Liver (tissue), 9 donors: Measurements from ENCODE around the gene SMG5. TPM values are rescaled to one million over a fixed set of nuclear protein-coding genes. Genes with fewer than 3 reads are reported as not detected.

Experiments
- DNase-seq: peaks from one replicate; pipeline ENCODE4 v3.0.0-alpha.2; 2017; ENCODE audit warnings: low spot score
- H3K27ac ChIP-seq, 2 donors: one replicate each; pipeline ENCODE4 v1.7.0; 2013; ENCODE audit warnings: inconsistent platforms in 2 of 2, low read length in 2 of 2, control low read depth in 1 of 2, low read depth in 1 of 2, mild to moderate bottlenecking in 1 of 2
- H3K27me3 ChIP-seq, 4 donors: one replicate each; pipeline versions ENCODE4 v1.6.1 to v1.7.0; 2013; ENCODE audit warnings: low read length in 3 of 4, inconsistent platforms in 1 of 4, mild to moderate bottlenecking in 1 of 4, moderate library complexity in 1 of 4; ENCODE audit not compliant: control insufficient read depth in 4 of 4, insufficient read depth in 4 of 4
- H3K36me3 ChIP-seq, 4 donors: one replicate each; pipeline versions ENCODE4 v1.6.1 to v1.7.0; 2013; ENCODE audit warnings: low read length in 3 of 4, mild to moderate bottlenecking in 3 of 4, low read depth in 1 of 4, moderate library complexity in 1 of 4; ENCODE audit not compliant: control insufficient read depth in 4 of 4, insufficient read depth in 3 of 4
- H3K4me1 ChIP-seq, 4 donors: one replicate each; pipeline versions ENCODE4 v1.6.1 to v1.7.0; 2013; ENCODE audit warnings: low read length in 3 of 4, mild to moderate bottlenecking in 3 of 4, moderate library complexity in 1 of 4; ENCODE audit not compliant: control insufficient read depth in 4 of 4, insufficient read depth in 4 of 4
- H3K4me3 ChIP-seq, 3 donors: one replicate each; pipeline versions ENCODE4 v1.6.1 to v1.7.0; 2013; ENCODE audit warnings: low read length in 3 of 3, control low read depth in 1 of 3, low read depth in 1 of 3, mild to moderate bottlenecking in 1 of 3
- H3K9ac ChIP-seq, 2 donors: one replicate each; pipeline ENCODE4 v1.7.0; 2013; ENCODE audit warnings: low read length in 2 of 2, mild to moderate bottlenecking in 2 of 2, moderate library complexity in 2 of 2, control low read depth in 1 of 2, low read depth in 1 of 2
- H3K9me3 ChIP-seq, 4 donors: one replicate each; pipeline versions ENCODE4 v1.6.1 to v1.7.0; 2013; ENCODE audit warnings: low read length in 3 of 4; ENCODE audit not compliant: control insufficient read depth in 4 of 4
- ATF3 ChIP-seq: IDR thresholded peaks from 2 replicates; pipeline ENCODE4 v1.6.1; 2016; ENCODE audit warnings: antibody characterized with exemption
- CTCF ChIP-seq: fragments of 150-350 bp; IDR thresholded peaks from 2 replicates; pipeline ENCODE4 v1.5.1; 2017; ENCODE audit warnings: improper control_type of control experiment, low read depth, low read length; ENCODE audit not compliant: missing input control
- EGR1 ChIP-seq, 2 donors: IDR thresholded peaks; 2 replicates each; pipeline ENCODE4 v1.6.1; 2016 to 2018; ENCODE audit warnings: antibody characterized with exemption in 2 of 2, low read depth in 2 of 2
- FOXA1 ChIP-seq: IDR thresholded peaks from 2 replicates; pipeline ENCODE4 v1.6.1; 2016; ENCODE audit warnings: antibody characterized with exemption
- GABPA ChIP-seq, 2 donors: IDR thresholded peaks in 1 of 2; conservative IDR thresholded peaks in 1 of 2; 2 replicates each; pipeline ENCODE4 v1.6.1; 2016; ENCODE audit warnings: antibody characterized with exemption in 2 of 2, mild to moderate bottlenecking in 1 of 2, moderate library complexity in 1 of 2
- HNF4G ChIP-seq: IDR thresholded peaks from 2 replicates; pipeline ENCODE4 v1.6.1; 2016; ENCODE audit warnings: antibody characterized with exemption
- JUND ChIP-seq, 2 donors: IDR thresholded peaks; 2 replicates each; pipeline ENCODE4 v1.6.1; 2016; ENCODE audit warnings: antibody characterized with exemption in 2 of 2
- MAX ChIP-seq: IDR thresholded peaks from 2 replicates; pipeline ENCODE4 v1.6.1; 2016; ENCODE audit warnings: antibody characterized with exemption
- NR2F2 ChIP-seq: IDR thresholded peaks from 2 replicates; pipeline ENCODE4 v1.6.1; 2016; ENCODE audit warnings: antibody characterized with exemption
- RAD21 ChIP-seq, 2 donors: IDR thresholded peaks; 2 replicates each; pipeline ENCODE4 v1.6.1; 2016; ENCODE audit warnings: antibody characterized with exemption in 2 of 2, mild to moderate bottlenecking in 2 of 2
- REST ChIP-seq: IDR thresholded peaks from 2 replicates; pipeline ENCODE4 v1.6.1; 2016; ENCODE audit warnings: antibody characterized with exemption, mild to moderate bottlenecking
- RXRA ChIP-seq, 2 donors: IDR thresholded peaks; 2 replicates each; pipeline ENCODE4 v1.6.1; 2017 to 2018; ENCODE audit warnings: antibody characterized with exemption in 2 of 2, mild to moderate bottlenecking in 1 of 2
- SP1 ChIP-seq: IDR thresholded peaks from 2 replicates; pipeline ENCODE4 v1.6.1; 2018; ENCODE audit warnings: antibody characterized with exemption, mild to moderate bottlenecking
- TAF1 ChIP-seq: conservative IDR thresholded peaks from 2 replicates; pipeline ENCODE4 v1.6.1; 2016; ENCODE audit warnings: antibody characterized with exemption, mild to moderate bottlenecking
- YY1 ChIP-seq: IDR thresholded peaks from 2 replicates; pipeline ENCODE4 v1.6.1; 2016; ENCODE audit warnings: antibody characterized with exemption, mild to moderate bottlenecking
- ZBTB33 ChIP-seq: IDR thresholded peaks from 2 replicates; pipeline ENCODE4 v1.6.1; 2016; ENCODE audit warnings: antibody characterized with exemption
- WGBS: extraction: QIAGEN DNeasy Blood & Tissue Kit; methylation state at CpG from one replicate; pipeline ENCODE4 v1.1.7; 2013; 5-methylcytosine and 5-hydroxymethylcytosine counted together
- polyA plus RNA-seq, 2 donors: library from polyadenylated mRNA; stranded (reverse) in 1 of 2; unstranded in 1 of 2; fragments of 200-250 nt in 1 of 2; fragments of >200 nt in 1 of 2; fragmentation: Nextera tagmentation in 1 of 2; extraction: Ambion mirVana in 1 of 2; gene quantifications; one replicate each; pipeline versions ENCODE4 v1.2.1 to v1.2.3, GENCODE V29; 2013 to 2015
- total RNA-seq, 2 donors: library from RNA; depleted of rRNA; stranded (reverse); fragments of >200 nt; gene quantifications; one replicate each; pipeline ENCODE4 v1.2.3, GENCODE V29; 2014
- donor health status: healthy.
- donor health status: healthy.
- donor health status: healthy.
- donor health status: healthy.
- donor health status: healthy.

The SMG5 gene
- total and polyA plus RNA-seq, 4 donors, result 22.9 to 59.1 (median 35.7) TPM

- Histone ChIP-seq H3K4me1 (peaks cover 0 to 11% (median 6%) of the 10 kb centered on the region in 4 donors), H3K27ac (no peak overlapping the region), H3K36me3 (peaks cover 4 to 16% (median 11%) of the 10 kb centered on the region in 4 donors), H3K4me3 (no peak overlapping the region), H3K9ac (no peak overlapping the region), H3K9me3 (no peaks in the 10 kb centered on the region), H3K27me3 (no peaks in the 10 kb centered on the region)
- DNase-seq, result no peak
- 96% methylated on average over 4 of the region's 4 CpGs for WGBS
- TF ChIP-seq RXRA (IDR thresholded peaks at IDR 0.05) (no peak), NR2F2 (no peak), RAD21 (IDR thresholded peaks at IDR 0.05) (no peak), EGR1 (IDR thresholded peaks at IDR 0.05; ENCODE audit: low read depth in 2 of 2) (no peak), FOXA1 (no peak), TAF1 (no peak), GABPA (IDR thresholded peaks at IDR 0.05 in 1 of 2, conservative IDR thresholded peaks at IDR 0.05 in 1 of 2) (no peak), MAX (no peak), ATF3 (no peak)
Measured at GRCh38 chr1:156303241-156303640, 20.6 kb upstream of the SMG5 start.

- WGBS, result 94% methylated on average over 19 of the region's 19 CpGs
- TF ChIP-seq ZBTB33, result no peak
- peaks cover 10 to 34% (median 24%) of the 10 kb centered on the region in 4 donors for H3K4me1 ChIP-seq
- H3K27ac ChIP-seq, result no peak within 1 kb of the TSS
- no peaks in the 10 kb centered on the region for H3K9me3 ChIP-seq
- no peak within 1 kb of the TSS for H3K4me3 ChIP-seq
- no peak within 1 kb of the TSS for H3K9ac ChIP-seq
- no peaks in the 10 kb centered on the region for H3K27me3 ChIP-seq
- peaks cover 0 to 2% (median 0%) of the 10 kb centered on the region in 4 donors for H3K36me3 ChIP-seq
- DNase-seq, result no peak
Measured at GRCh38 chr1:156298852-156299357, 16.3 kb upstream of the SMG5 start, which contains the start of gene VHLL. TSS of gene VHLL (minus strand) at chr1:156299307. CDS start at chr1:156299189, 118 bp downstream.

GRCh38 chr1:156295391-156295947 lies 12.8 kb upstream of the SMG5 start, which contains the start of gene GLMP:
TSS of gene GLMP (minus strand) at chr1:156295679. CDS start at chr1:156295645, 34 bp downstream.
- Histone ChIP-seq H3K27ac (peak within 1 kb of the TSS in 1 of 2 donors; percentile 49), H3K9ac (peak within 1 kb of the TSS; percentile 52 to 70), H3K9me3 (no peaks in the 10 kb centered on the region), H3K4me3 (peak within 1 kb of the TSS; percentile 75 to 92 (median 91)), H3K4me1 (peaks cover 16 to 54% (median 49%) of the 10 kb centered on the region in 4 donors), H3K36me3 (peaks cover 0 to 3% (median 1%) of the 10 kb centered on the region in 4 donors), H3K27me3 (no peaks in the 10 kb centered on the region)
- under 1% methylated on average over 17 of the region's 17 CpGs for WGBS
- DNase-seq, result peak; percentile 73
- TF ChIP-seq CTCF, result no peak
- no peak for TF ChIP-seq JUND (IDR thresholded peaks at IDR 0.05)
- TF ChIP-seq RAD21 (IDR thresholded peaks at IDR 0.05), result no peak
- TF ChIP-seq FOXA1, result no peak
- TF ChIP-seq RXRA (IDR thresholded peaks at IDR 0.05), result peak in 1 of 2 donors; percentile 21
- no peak for TF ChIP-seq HNF4G
- no peak for TF ChIP-seq SP1
- no peak for TF ChIP-seq TAF1
- no peak for TF ChIP-seq NR2F2
- TF ChIP-seq EGR1 (IDR thresholded peaks at IDR 0.05; ENCODE audit: low read depth in 2 of 2), result peak in 1 of 2 donors; percentile 14
- no peak for TF ChIP-seq ATF3
- TF ChIP-seq YY1, result peak; percentile 37
- TF ChIP-seq MAX, result peak; percentile 23
- peak; percentile 20 for TF ChIP-seq REST
